Neutrophil (primary cell): ENCODE data around the gene ATF1.
"Not testable (repeated sequence)": the region's sequence is repeated elsewhere in the genome, so short reads cannot be mapped to it uniquely, and the experiment has no call there.

ENCODE experiments used
- H3K27ac ChIP-seq: fragments of 200-600 bp; sonication (generic); 2 replicates; pipeline ENCODE4 v1.5.1; 2016; ENCODE audit warnings: mild to moderate bottlenecking, moderate library complexity
- H3K27me3 ChIP-seq: fragments of 200-600 bp; sonication (generic); 2 replicates; pipeline ENCODE4 v1.6.0; 2016; ENCODE audit warnings: mild to moderate bottlenecking
- H3K36me3 ChIP-seq: fragments of 200-600 bp; sonication (generic); 2 replicates; pipeline ENCODE4 v1.5.1; 2017
- H3K4me1 ChIP-seq, 2 experiments: fragments of 200-600 bp in 1 of 2; sonication (generic) in 1 of 2; 1 replicate in 1 of 2; 2 replicates in 1 of 2; pipeline versions ENCODE4 v1.5.1 to v1.6.1; 2013 to 2016; ENCODE audit warnings: low read depth in 1 of 2, low read length in 1 of 2, mild to moderate bottlenecking in 1 of 2, moderate library complexity in 1 of 2; ENCODE audit not compliant: control insufficient read depth in 1 of 2, insufficient read depth in 1 of 2
- H3K4me3 ChIP-seq, 2 experiments: fragments of 200-600 bp in 1 of 2; sonication (generic) in 1 of 2; 1 replicate in 1 of 2; 2 replicates in 1 of 2; pipeline ENCODE4 v1.5.1; 2013 to 2016; ENCODE audit warnings: low read depth in 1 of 2, low read length in 1 of 2, mild to moderate bottlenecking in 1 of 2, moderate library complexity in 1 of 2
- H3K9me3 ChIP-seq: fragments of 200-600 bp; sonication (generic); 2 replicates; pipeline ENCODE4 v1.5.1; 2016
- TF ChIP-seq, protein P1 (sequence below): fragments of 200-600 bp; sonication (generic); IDR thresholded peaks from 2 replicates; pipeline ENCODE4 v1.5.1; 2016; ENCODE audit warnings: antibody characterized with exemption

The ATF1 gene

DNA sequence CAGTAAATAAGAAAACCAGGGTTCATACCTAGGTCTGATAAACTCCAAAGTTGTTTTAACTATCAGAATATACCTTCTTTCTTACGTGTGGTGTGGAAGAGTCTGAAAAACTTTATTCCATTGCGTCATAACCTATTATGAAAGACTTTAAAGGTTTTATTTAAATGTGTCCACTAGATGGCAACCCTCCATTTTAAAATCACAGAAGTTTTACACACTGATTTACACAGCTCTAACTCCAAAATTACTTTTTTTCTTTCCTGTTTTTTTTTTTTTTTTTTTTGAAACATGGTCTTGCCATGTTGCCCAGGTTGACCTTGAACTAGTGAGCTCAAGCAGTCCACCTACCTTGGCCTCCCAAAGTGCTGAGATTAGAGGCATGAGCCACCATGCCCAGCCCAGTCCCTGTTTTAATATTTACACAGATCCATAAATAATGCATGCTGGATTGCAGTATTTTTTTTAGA is 61.5 kb downstream of the ATF1 start:
- TF ChIP-seq, protein P1, sequence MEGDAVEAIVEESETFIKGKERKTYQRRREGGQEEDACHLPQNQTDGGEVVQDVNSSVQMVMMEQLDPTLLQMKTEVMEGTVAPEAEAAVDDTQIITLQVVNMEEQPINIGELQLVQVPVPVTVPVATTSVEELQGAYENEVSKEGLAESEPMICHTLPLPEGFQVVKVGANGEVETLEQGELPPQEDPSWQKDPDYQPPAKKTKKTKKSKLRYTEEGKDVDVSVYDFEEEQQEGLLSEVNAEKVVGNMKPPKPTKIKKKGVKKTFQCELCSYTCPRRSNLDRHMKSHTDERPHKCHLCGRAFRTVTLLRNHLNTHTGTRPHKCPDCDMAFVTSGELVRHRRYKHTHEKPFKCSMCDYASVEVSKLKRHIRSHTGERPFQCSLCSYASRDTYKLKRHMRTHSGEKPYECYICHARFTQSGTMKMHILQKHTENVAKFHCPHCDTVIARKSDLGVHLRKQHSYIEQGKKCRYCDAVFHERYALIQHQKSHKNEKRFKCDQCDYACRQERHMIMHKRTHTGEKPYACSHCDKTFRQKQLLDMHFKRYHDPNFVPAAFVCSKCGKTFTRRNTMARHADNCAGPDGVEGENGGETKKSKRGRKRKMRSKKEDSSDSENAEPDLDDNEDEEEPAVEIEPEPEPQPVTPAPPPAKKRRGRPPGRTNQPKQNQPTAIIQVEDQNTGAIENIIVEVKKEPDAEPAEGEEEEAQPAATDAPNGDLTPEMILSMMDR: no peak
- H3K4me3 ChIP-seq: no peak overlapping the region
- H3K27me3 ChIP-seq: no peaks in the 10 kb centered on the region
- no peaks in the 10 kb centered on the region for H3K9me3 ChIP-seq
- H3K27ac ChIP-seq: no peak overlapping the region
- peaks cover 13% of the 10 kb centered on the region for H3K36me3 ChIP-seq
- peaks cover 0 to 5% of the 10 kb centered on the region in 2 experiments for H3K4me1 ChIP-seq

DNA sequence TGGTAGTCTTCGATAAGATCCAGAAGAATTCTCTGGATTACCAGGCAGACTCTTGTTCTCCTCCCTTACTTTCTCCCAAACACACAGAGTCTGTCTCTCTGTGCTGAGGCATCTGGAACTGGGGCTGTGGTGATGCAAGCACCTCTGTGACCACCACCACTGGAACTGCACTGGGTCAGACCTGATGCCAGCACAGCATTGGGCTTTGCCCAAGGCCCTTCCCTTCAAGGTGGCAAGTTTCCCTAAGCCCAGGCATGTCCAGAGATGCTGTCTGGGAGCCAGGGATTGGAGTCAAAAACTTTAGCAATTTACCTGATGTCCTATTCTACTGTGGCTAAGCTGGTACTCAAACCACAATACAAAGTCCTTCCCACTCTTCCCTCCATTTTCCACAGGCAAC is 64.2 kb downstream of the ATF1 start:
- no peaks in the 10 kb centered on the region for H3K9me3 ChIP-seq
- H3K27me3 ChIP-seq: no peaks in the 10 kb centered on the region
- no peaks in the 10 kb centered on the region for H3K36me3 ChIP-seq
- TF ChIP-seq, protein P1: no peak
- H3K27ac ChIP-seq: no peak overlapping the region
- H3K4me1 ChIP-seq: peaks cover 0 to 5% of the 10 kb centered on the region in 2 experiments
- H3K4me3 ChIP-seq: no peak overlapping the region

DNA sequence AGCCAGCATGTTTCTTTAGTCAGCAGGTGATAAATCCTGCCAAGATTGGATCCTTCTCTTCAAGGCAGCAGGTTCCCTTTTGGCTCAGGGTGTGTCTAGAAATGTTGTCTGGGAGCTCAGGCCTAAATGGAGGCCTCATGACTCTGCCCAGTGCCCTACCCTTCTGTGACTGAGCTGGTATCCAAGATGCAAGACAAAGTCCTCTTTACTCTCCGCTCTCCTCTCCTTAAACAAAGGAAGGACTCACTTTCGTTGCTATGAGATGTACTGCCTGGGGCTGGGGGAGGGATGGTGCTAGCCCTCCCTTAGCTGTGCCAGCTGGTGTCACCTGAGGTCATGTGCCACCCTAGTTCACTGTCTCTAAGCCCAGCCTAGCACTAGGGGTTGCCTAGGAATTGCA is 65.0 kb downstream of the ATF1 start:
- Histone ChIP-seq H3K27me3 (no peaks in the 10 kb centered on the region), H3K4me1 (peaks cover 0 to 5% of the 10 kb centered on the region in 2 experiments), H3K27ac (no peak overlapping the region), H3K9me3 (no peaks in the 10 kb centered on the region), H3K4me3 (no peak overlapping the region), H3K36me3 (no peaks in the 10 kb centered on the region)
- TF ChIP-seq, protein P1: no peak

DNA sequence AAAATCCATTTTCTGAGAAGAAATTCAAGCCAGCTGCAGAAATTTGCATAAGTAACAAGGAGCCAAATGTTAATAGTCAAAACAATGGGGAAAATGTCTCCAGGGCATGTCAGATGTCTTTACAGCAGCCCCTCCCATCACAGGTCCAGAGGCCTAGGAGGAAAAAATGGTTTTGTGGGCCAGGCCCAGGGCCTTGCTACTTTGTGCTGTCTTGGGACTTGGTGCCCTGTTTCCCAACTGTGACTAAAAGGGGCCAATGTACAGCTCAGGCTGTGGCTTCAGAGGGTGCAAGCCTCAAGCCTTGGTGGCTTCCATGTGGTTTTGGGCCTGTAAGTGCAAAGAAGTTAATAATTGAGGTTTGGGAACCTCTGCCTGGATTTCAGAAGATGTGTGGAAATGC is 69.9 kb downstream of the ATF1 start:
- H3K9me3 ChIP-seq, H3K4me1 ChIP-seq, H3K27me3 ChIP-seq, H3K27ac ChIP-seq, H3K4me3 ChIP-seq, H3K36me3 ChIP-seq: not testable (repeated sequence)

DNA sequence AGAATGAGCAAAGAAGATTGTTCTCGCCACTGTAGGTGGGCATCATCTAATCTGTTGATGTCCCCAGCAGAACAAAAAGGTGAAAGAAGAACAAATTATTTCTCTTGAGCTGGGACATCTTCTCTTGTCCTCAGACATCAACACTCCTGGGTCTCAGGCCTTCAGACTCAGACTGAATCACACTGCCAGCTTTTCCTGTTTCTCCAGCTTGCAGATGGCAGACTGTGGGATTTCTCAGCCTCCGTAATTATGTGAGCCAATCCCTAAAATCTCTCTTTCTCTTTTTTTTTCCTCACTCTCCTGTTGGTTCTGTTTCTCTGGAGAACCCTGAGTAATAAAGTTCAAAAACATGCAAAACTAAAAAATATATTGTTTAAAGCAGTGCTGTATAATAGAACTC is 75.1 kb downstream of the ATF1 start:
- no peaks in the 10 kb centered on the region for H3K36me3 ChIP-seq
- H3K27ac ChIP-seq: no peak overlapping the region
- TF ChIP-seq, protein P1: no peak
- H3K9me3 ChIP-seq: no peaks in the 10 kb centered on the region
- H3K4me3 ChIP-seq: no peak overlapping the region
- peaks cover 6% of the 10 kb centered on the region for H3K27me3 ChIP-seq
- no peaks in the 10 kb centered on the region for H3K4me1 ChIP-seq

DNA sequence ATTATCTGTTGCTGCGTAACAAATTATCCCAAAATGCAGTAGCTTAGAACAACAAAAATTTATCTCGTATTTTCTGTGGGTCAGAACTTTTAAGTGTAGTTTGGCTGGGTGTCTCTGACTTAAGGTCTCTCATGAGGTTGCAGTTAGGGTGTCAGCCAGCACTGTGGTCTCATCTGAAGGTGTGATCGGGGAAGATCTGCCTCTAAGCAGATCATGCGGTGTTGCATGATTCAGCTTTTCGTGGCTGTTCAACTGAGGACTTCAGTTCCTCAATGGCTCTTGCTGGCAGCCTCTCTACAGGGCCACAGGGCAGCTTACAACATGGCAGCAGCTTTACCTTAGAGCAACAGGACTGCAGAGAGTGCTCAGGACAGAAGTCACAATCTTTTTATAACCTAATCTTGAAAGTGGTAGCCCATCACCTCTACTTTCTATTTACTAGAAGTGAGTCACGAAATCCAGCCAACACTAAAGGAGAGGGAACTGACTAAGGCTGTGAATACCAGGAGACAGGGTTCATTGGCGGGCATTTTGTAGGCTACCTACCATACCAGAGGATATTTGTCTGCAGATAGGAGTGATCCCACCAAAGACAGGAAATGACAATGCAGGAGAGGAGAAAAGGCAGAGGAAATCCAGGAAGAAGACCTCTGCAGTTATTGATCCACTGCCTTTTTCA is 77.0 kb downstream of the ATF1 start:
- no peaks in the 10 kb centered on the region for H3K36me3 ChIP-seq
- TF ChIP-seq, protein P1: no peak
- no peak overlapping the region for H3K27ac ChIP-seq
- H3K27me3 ChIP-seq: peaks cover 6% of the 10 kb centered on the region
- no peak overlapping the region for H3K4me3 ChIP-seq
- H3K4me1 ChIP-seq: no peaks in the 10 kb centered on the region
- no peaks in the 10 kb centered on the region for H3K9me3 ChIP-seq
